ENCODE measurements around the gene HDAC4.
"Not testable (repeated sequence)": the region's sequence is repeated elsewhere in the genome, so short reads cannot be mapped to it uniquely, and the experiment has no call there.

HDAC4 gene

DNA sequence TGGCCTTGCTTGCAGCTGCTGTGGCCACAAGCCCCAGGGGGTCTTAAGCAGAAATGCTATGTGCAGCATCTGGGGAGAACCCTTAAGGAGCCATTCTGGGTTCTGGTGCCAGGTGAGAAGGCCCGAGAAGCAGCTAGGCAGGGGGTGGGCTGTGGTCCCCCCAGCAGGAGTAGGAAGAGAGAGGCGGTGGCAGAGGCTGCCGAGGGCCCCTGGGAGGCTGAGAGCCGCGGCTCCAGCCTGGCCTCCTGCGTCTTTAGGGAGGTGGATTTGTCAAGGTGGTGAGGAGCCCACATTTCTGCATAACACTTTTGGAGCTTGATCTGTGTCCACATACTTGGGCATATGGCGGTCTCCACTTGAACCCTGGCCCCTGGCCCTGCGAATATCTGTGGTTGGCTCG is 356.5 kb downstream of the HDAC4 start:
- Histone ChIP-seq H3K4me3 (ENCODE audit: low read depth in 1 of 5, low read length in 5 of 5) (no peak overlapping the region), H3K27me3 (ENCODE audit: control insufficient read depth in 5 of 5, insufficient read depth in 4 of 5, low read length in 5 of 5) (no peaks in the 10 kb centered on the region)

DNA sequence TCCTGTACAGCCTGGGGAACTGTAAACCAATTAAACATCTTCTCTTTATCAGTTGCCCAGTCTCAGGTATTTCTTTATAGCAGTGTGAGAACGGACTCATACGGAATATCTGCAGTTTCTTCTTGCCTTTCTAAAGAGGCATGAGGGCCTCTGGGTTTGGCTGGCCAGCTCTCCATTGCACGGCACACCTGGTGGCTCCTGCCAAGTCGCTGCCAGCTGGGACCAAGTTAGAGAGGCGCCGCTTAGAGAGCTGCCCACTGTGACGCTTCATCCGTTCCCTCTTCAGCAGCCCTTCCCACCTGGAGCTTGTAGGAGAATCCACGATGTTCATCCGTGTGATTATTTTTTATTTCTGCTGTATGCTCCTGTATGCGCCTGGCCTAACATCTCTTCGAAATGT is 357.5 kb downstream of the HDAC4 start:
- Histone ChIP-seq H3K27ac (ENCODE audit: low read depth, low read length) (no peak overlapping the region), H3K4me1 (ENCODE audit: control insufficient read depth in 5 of 5, insufficient read depth in 5 of 5, low read length in 5 of 5) (peaks cover 0 to 3% (median 0%) of the 10 kb centered on the region in 5 donors), H3K9me3 (ENCODE audit: control insufficient read depth in 5 of 5, low read length in 5 of 5) (no peaks in the 10 kb centered on the region), H3K36me3 (ENCODE audit: control insufficient read depth in 5 of 5, insufficient read depth in 5 of 5, low read length in 5 of 5) (peaks cover 0 to 3% (median 0%) of the 10 kb centered on the region in 5 donors), H3K4me3 (ENCODE audit: low read depth in 1 of 5, low read length in 5 of 5) (no peak overlapping the region), H3K9ac (ENCODE audit: low read length in 5 of 5) (no peak overlapping the region), H3K27me3 (ENCODE audit: control insufficient read depth in 5 of 5, insufficient read depth in 4 of 5, low read length in 5 of 5) (no peaks in the 10 kb centered on the region)

More for the DNA sequence above, 356.5 kb downstream of the HDAC4 start:
- H3K9me3 ChIP-seq (ENCODE audit: control insufficient read depth in 5 of 5, low read length in 5 of 5), result no peaks in the 10 kb centered on the region
- H3K4me1 ChIP-seq (ENCODE audit: control insufficient read depth in 5 of 5, insufficient read depth in 5 of 5, low read length in 5 of 5), result peaks cover 0 to 3% (median 0%) of the 10 kb centered on the region in 5 donors
- H3K9ac ChIP-seq (ENCODE audit: low read length in 5 of 5), result no peak overlapping the region
- H3K36me3 ChIP-seq (ENCODE audit: control insufficient read depth in 5 of 5, insufficient read depth in 5 of 5, low read length in 5 of 5), result peaks cover 0 to 3% (median 0%) of the 10 kb centered on the region in 5 donors
- no peak overlapping the region for H3K27ac ChIP-seq (ENCODE audit: low read depth, low read length)

DNA sequence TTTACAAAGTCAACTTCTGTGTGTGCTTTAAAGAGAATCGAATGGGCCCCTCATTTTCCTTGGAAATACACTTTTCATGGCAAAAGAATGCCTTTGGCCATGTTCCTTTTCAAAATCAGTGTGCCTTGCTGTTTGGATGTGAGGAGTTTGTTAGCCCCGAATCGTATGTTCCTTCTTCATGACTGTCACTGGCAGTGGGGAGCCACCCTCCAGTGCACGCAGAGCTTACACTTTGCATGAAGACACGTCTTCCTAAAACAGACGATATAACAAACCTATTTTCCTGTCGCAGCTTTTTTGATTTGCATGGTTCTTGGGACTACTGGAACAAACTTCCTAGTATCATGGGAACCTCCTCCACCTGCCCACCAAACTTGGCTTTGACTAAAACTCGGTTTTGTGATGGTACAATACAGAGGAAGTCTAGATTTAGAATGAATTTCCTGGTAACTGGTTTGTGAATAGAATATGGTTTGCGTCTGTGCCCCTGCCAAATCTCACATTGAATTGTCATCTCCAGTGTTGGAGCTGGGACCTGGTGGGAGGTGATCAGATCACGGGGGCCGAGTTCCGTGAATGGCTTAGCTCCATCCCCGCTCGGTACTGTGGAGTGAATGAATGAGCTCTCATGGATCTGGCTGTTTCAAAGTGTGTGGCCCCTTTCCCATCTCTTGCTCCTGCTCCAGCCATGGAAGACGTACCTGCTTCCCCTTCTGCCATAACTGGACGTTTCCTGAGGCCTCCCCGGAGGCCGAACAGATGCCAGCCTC is 358.1 kb downstream of the HDAC4 start:
- Histone ChIP-seq H3K4me1 (ENCODE audit: control insufficient read depth in 5 of 5, insufficient read depth in 5 of 5, low read length in 5 of 5) (peaks cover 0 to 3% (median 0%) of the 10 kb centered on the region in 5 donors), H3K9ac (ENCODE audit: low read length in 5 of 5) (no peak overlapping the region), H3K36me3 (ENCODE audit: control insufficient read depth in 5 of 5, insufficient read depth in 5 of 5, low read length in 5 of 5) (no peaks in the 10 kb centered on the region), H3K4me3 (ENCODE audit: low read depth in 1 of 5, low read length in 5 of 5) (no peak overlapping the region), H3K27me3 (ENCODE audit: control insufficient read depth in 5 of 5, insufficient read depth in 4 of 5, low read length in 5 of 5) (no peaks in the 10 kb centered on the region), H3K27ac (ENCODE audit: low read depth, low read length) (no peak overlapping the region), H3K9me3 (ENCODE audit: control insufficient read depth in 5 of 5, low read length in 5 of 5) (no peaks in the 10 kb centered on the region)

GRCh38 chr2:239042046-239042445 is 358.8 kb downstream of the HDAC4 start:
- Histone ChIP-seq H3K36me3 (ENCODE audit: control insufficient read depth in 5 of 5, insufficient read depth in 5 of 5, low read length in 5 of 5) (no peaks in the 10 kb centered on the region), H3K4me1 (ENCODE audit: control insufficient read depth in 5 of 5, insufficient read depth in 5 of 5, low read length in 5 of 5) (peaks cover 0 to 3% (median 0%) of the 10 kb centered on the region in 5 donors), H3K27ac (ENCODE audit: low read depth, low read length) (no peak overlapping the region), H3K4me3 (ENCODE audit: low read depth in 1 of 5, low read length in 5 of 5) (no peak overlapping the region), H3K9ac (ENCODE audit: low read length in 5 of 5) (no peak overlapping the region), H3K9me3 (ENCODE audit: control insufficient read depth in 5 of 5, low read length in 5 of 5) (no peaks in the 10 kb centered on the region), H3K27me3 (ENCODE audit: control insufficient read depth in 5 of 5, insufficient read depth in 4 of 5, low read length in 5 of 5) (no peaks in the 10 kb centered on the region)

DNA sequence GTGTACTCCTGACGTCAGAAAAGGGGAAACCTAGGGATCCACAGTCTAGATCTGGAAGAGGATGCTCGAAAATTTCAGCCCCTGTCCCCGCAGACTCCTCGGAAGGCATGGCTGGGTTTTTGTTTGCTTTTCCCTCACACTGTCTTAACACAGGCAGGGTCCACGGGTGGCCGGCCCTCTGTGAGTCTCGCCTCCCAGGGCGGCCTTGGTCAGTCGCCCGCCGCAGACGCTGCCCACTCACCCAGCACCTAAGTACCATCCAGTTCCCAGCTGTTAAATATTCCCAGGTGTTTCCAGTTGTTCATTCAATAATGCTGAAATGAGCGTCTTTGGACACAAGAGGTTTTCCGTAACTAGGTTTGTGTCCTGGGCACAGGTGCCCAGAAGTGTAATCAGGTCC is 359.8 kb downstream of the HDAC4 start:
- Histone ChIP-seq H3K36me3 (ENCODE audit: control insufficient read depth in 5 of 5, insufficient read depth in 5 of 5, low read length in 5 of 5) (no peaks in the 10 kb centered on the region), H3K27me3 (ENCODE audit: control insufficient read depth in 5 of 5, insufficient read depth in 4 of 5, low read length in 5 of 5) (peaks cover 0 to 4% (median 0%) of the 10 kb centered on the region in 5 donors), H3K4me1 (ENCODE audit: control insufficient read depth in 5 of 5, insufficient read depth in 5 of 5, low read length in 5 of 5) (peaks cover 0 to 3% (median 0%) of the 10 kb centered on the region in 5 donors), H3K27ac (ENCODE audit: low read depth, low read length) (no peak overlapping the region), H3K4me3 (ENCODE audit: low read depth in 1 of 5, low read length in 5 of 5) (no peak overlapping the region), H3K9ac (ENCODE audit: low read length in 5 of 5) (no peak overlapping the region), H3K9me3 (ENCODE audit: control insufficient read depth in 5 of 5, low read length in 5 of 5) (no peaks in the 10 kb centered on the region)

DNA sequence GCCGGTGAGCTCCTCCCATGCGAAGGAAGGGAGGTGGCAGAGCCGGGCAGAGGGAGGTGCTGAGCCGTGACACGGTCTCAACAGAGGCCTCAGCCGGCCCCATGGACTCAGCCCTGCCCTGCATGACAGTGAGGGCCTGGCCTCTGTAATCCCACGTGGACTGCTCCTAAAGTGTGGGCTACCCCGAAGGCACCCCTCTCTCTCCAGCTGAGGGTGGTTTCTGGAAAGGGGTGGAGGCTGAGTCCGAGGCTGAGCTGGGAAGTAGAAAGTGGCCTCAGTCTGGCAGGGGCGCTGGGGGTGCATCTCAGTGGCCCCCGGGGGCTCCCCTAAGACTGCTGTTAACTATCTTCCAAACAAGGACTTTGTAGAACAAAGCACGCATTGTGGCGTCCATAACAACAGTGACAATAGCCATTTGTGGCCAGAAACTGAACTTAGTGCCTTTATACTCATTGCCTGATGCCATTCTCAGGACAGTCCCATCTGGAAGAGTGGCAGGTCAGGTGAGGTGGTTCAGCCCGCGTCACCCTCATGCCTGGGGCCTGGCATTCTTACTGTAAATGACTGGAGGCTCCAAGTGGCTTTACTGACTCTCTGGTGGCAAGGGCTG is 360.6 kb downstream of the HDAC4 start:
- Histone ChIP-seq H3K9ac (ENCODE audit: low read length in 5 of 5) (no peak overlapping the region), H3K4me1 (ENCODE audit: control insufficient read depth in 5 of 5, insufficient read depth in 5 of 5, low read length in 5 of 5) (peaks cover 0 to 3% (median 0%) of the 10 kb centered on the region in 5 donors), H3K27ac (ENCODE audit: low read depth, low read length) (no peak overlapping the region), H3K4me3 (ENCODE audit: low read depth in 1 of 5, low read length in 5 of 5) (no peak overlapping the region), H3K27me3 (ENCODE audit: control insufficient read depth in 5 of 5, insufficient read depth in 4 of 5, low read length in 5 of 5) (peaks cover 0 to 4% (median 0%) of the 10 kb centered on the region in 5 donors), H3K9me3 (ENCODE audit: control insufficient read depth in 5 of 5, low read length in 5 of 5) (no peaks in the 10 kb centered on the region), H3K36me3 (ENCODE audit: control insufficient read depth in 5 of 5, insufficient read depth in 5 of 5, low read length in 5 of 5) (no peaks in the 10 kb centered on the region)

DNA sequence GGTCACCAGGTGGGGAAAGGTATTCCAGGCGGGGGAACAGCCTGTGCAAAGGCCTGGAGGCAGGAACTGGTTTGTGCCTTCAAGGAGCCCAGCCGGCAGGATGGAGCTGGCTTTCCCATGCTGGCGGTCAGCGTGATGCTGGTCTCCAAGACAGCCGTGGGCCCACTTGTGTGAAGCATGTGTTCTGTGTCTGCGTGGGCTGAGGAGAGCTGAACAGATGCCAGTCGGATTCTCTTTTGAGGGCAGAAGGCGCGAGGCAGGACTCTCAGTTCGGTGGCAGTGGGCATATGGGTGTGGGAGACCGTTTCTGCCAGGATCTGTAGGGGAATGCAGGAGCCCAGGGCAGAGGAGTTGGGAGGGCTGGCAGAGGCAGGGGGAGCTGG is 361.4 kb downstream of the HDAC4 start:
- no peaks in the 10 kb centered on the region for H3K36me3 ChIP-seq (ENCODE audit: control insufficient read depth in 5 of 5, insufficient read depth in 5 of 5, low read length in 5 of 5)
- no peak overlapping the region for H3K4me3 ChIP-seq (ENCODE audit: low read depth in 1 of 5, low read length in 5 of 5)
- peaks cover 0 to 3% (median 0%) of the 10 kb centered on the region in 5 donors for H3K4me1 ChIP-seq (ENCODE audit: control insufficient read depth in 5 of 5, insufficient read depth in 5 of 5, low read length in 5 of 5)
- H3K27ac ChIP-seq (ENCODE audit: low read depth, low read length), result no peak overlapping the region
- H3K27me3 ChIP-seq (ENCODE audit: control insufficient read depth in 5 of 5, insufficient read depth in 4 of 5, low read length in 5 of 5), result peaks cover 0 to 4% (median 0%) of the 10 kb centered on the region in 5 donors
- no peak overlapping the region for H3K9ac ChIP-seq (ENCODE audit: low read length in 5 of 5)
- no peaks in the 10 kb centered on the region for H3K9me3 ChIP-seq (ENCODE audit: control insufficient read depth in 5 of 5, low read length in 5 of 5)

- H3K36me3 ChIP-seq (ENCODE audit: control insufficient read depth in 5 of 5, insufficient read depth in 5 of 5, low read length in 5 of 5), result no peaks in the 10 kb centered on the region
- no peak overlapping the region for H3K27ac ChIP-seq (ENCODE audit: low read depth, low read length)
- H3K4me1 ChIP-seq (ENCODE audit: control insufficient read depth in 5 of 5, insufficient read depth in 5 of 5, low read length in 5 of 5), result peaks cover 0 to 3% (median 0%) of the 10 kb centered on the region in 5 donors
- H3K9ac ChIP-seq (ENCODE audit: low read length in 5 of 5), result no peak overlapping the region
- H3K9me3 ChIP-seq (ENCODE audit: control insufficient read depth in 5 of 5, low read length in 5 of 5), result no peaks in the 10 kb centered on the region
- peaks cover 0 to 4% (median 0%) of the 10 kb centered on the region in 5 donors for H3K27me3 ChIP-seq (ENCODE audit: control insufficient read depth in 5 of 5, insufficient read depth in 4 of 5, low read length in 5 of 5)
- H3K4me3 ChIP-seq (ENCODE audit: low read depth in 1 of 5, low read length in 5 of 5), result no peak overlapping the region
These were observed 361.9 kb downstream of the HDAC4 start for GRCh38 chr2:239038773-239039478.

DNA sequence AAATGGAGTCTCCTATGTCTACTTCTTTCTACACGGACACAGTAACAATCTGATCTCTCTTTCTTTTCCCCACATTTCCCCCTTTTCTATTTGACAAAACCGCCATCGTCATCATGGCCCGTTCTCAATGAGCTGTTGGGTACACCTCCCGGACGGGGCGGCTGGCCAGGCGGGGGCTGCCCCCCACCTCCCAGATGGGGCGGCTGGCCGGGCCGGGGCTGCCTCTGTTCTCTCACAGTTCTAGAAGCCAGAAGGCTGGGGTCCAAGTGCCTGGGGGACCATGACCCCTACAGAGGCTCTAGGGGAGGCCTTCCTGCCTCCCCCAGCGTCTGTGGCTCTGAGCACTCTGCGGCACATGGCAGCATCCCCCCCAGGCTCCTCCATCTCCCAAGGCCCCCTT is 362.5 kb downstream of the HDAC4 start:
- not testable (repeated sequence) for H3K9ac ChIP-seq (ENCODE audit: low read length in 5 of 5); H3K4me1 ChIP-seq (ENCODE audit: control insufficient read depth in 5 of 5, insufficient read depth in 5 of 5, low read length in 5 of 5); H3K9me3 ChIP-seq (ENCODE audit: control insufficient read depth in 5 of 5, low read length in 5 of 5); H3K4me3 ChIP-seq (ENCODE audit: low read depth in 1 of 5, low read length in 5 of 5); H3K27me3 ChIP-seq (ENCODE audit: control insufficient read depth in 5 of 5, insufficient read depth in 4 of 5, low read length in 5 of 5); H3K27ac ChIP-seq (ENCODE audit: low read depth, low read length); H3K36me3 ChIP-seq (ENCODE audit: control insufficient read depth in 5 of 5, insufficient read depth in 5 of 5, low read length in 5 of 5)

DNA sequence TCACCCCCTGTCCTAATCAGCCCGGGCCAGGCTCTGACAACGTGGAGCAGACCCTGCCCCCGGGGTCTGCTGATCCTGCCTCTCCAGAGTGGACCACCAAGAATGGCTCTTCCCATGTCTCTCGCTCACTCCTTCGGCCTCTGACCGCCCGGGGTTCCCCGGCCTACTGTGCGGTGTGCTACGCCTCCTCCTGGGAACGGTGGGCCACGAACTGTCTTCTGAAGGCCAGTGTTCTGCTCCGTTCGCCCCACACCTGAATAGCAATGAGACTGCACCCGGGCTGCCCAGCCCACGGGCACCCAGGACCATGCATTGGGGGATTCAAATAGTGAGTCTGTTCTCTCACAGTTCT is 363.3 kb downstream of the HDAC4 start:
- H3K9me3 ChIP-seq (ENCODE audit: control insufficient read depth in 5 of 5, low read length in 5 of 5), result no peaks in the 10 kb centered on the region
- no peaks in the 10 kb centered on the region for H3K36me3 ChIP-seq (ENCODE audit: control insufficient read depth in 5 of 5, insufficient read depth in 5 of 5, low read length in 5 of 5)
- H3K27ac ChIP-seq (ENCODE audit: low read depth, low read length), result no peak overlapping the region
- H3K27me3 ChIP-seq (ENCODE audit: control insufficient read depth in 5 of 5, insufficient read depth in 4 of 5, low read length in 5 of 5), result peaks cover 0 to 4% (median 0%) of the 10 kb centered on the region in 5 donors
- H3K4me1 ChIP-seq (ENCODE audit: control insufficient read depth in 5 of 5, insufficient read depth in 5 of 5, low read length in 5 of 5), result peaks cover 0 to 3% (median 0%) of the 10 kb centered on the region in 5 donors
- H3K9ac ChIP-seq (ENCODE audit: low read length in 5 of 5), result no peak overlapping the region
- no peak overlapping the region for H3K4me3 ChIP-seq (ENCODE audit: low read depth in 1 of 5, low read length in 5 of 5)
